ENCODE measurements around the gene TSPO2.
A peak's percentile ranks its signal among the peaks of the same experiment; 100 is the strongest.

TSPO2 gene

DNA sequence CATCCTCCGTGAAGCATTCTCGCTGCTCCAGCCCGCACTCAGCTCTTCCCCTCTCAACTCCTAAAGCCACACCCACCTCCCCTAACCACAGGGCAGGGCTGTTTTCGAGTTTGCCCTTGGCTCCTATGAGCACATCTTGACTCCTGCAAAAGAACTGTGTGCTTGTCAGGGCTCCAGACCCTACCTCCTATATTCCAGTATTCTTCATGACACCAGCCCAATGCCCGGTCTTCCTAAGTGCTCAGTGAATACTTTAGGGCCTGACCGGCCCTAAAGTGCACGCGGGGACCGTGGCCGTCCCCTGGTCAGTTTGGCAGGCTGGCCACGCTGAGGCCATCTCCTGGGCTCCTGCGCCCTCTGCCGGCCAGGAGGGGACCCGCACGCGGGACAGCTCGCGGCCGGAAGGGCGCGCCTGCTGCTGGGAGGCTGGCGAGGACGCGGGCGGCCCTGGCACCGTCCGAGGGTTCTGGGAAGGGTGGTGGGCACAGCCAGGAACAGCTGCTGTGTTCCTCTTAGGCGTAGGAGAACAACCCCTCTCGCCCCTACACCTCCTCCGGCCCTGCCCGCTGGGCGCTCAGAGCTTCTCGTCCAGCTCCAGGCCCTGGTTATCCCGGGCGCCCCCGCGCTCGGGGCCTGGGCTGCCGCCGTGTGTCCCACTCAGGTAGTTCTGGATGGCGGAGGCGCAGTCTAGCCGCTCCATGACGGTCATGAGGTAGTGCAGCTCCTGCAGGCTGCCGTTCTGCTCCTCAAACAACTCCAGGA lies 14.3 kb upstream of the TSPO2 start:
- peak; percentile 46 for DNase-seq (ENCODE audit: low read depth)

DNA sequence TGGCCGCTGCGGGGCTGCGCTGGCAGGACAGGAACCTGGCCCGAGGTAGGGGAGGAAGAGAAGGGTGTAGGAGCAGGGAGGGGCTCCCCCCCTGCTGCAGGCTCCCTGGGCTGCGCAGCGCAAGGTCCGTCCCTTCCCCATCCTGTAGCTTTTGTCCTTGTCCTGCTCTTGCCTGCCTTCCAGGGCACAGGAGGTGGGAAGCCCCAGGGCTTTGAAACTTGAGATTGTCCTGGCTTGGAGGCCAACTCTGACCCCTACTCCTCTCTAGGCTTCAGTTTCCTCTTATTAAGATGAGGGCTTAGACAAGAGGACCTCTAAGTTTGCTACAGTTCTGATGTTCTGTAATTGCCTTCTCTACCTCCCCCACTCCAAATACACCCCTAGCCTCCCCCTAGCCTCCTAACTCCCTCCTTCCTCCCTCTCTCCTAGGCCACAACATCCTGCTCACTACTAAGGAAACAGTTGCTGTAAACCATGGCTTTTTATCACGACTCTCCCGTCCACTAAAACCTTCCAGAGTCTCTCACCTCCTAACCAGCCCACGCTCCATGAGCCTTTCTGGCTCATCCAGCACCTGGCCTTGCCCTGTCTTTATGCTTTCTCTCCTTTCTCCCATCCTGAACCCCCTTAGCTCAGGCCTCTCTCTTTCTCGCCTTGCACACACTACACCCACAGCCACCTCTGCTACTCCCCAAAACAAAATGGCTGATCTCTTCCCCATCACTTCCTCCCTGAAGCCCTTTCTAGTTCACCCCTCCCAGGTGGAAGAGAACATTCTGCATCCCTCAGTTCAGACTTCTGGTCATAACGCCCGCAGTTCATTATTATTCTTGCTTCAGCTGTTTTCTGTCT lies 13.5 kb upstream of the TSPO2 start:
- DNase-seq (ENCODE audit: low read depth), result no peak

GRCh38 chr6:41032830-41033229 lies 9.4 kb upstream of the TSPO2 start:
- no peak for DNase-seq (ENCODE audit: low read depth)

DNA sequence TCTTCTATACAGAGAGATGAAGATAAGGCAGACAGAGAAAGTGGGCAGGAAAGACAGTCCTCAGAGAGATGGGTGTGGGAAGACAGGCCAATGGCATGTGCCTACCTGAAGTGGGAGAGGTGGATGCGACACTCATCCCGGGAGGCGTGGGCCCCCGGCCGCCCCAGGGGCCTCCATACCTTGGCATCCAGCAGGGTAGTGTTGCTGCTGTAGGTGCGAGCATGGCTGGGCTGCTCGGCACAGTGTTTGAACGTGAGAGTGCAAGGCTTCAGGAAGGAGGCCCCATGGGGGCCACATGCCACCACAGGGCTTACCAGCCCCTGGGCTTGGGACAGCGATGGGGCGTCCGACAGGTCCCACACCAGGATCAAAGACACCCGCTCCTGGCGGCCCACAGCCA lies 8.5 kb upstream of the TSPO2 start:
- no peak for DNase-seq (ENCODE audit: low read depth)

- no peak for DNase-seq (ENCODE audit: low read depth)
These were observed 6.1 kb upstream of the TSPO2 start for GRCh38 chr6:41036186-41036585.

DNA sequence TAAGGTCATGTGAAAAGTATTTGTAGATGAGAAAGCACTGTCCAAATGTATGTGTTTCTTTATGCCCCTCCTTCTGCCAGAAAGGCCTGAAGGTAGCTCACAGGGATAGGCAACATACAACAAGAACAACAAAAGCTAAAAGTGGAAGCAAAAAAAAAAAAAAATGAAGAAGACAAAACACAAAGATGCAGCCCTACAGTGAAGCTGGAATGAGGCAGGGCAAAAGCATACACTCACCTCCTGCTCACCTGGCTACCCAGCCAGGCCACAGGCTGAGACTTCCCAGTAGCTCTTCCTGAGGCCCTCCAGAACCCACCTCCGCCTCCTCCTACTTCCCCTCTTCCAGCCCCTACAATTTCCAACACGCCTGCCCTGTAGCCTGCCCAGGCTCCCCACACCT lies 5.7 kb upstream of the TSPO2 start:
- no peak for DNase-seq (ENCODE audit: low read depth)

DNA sequence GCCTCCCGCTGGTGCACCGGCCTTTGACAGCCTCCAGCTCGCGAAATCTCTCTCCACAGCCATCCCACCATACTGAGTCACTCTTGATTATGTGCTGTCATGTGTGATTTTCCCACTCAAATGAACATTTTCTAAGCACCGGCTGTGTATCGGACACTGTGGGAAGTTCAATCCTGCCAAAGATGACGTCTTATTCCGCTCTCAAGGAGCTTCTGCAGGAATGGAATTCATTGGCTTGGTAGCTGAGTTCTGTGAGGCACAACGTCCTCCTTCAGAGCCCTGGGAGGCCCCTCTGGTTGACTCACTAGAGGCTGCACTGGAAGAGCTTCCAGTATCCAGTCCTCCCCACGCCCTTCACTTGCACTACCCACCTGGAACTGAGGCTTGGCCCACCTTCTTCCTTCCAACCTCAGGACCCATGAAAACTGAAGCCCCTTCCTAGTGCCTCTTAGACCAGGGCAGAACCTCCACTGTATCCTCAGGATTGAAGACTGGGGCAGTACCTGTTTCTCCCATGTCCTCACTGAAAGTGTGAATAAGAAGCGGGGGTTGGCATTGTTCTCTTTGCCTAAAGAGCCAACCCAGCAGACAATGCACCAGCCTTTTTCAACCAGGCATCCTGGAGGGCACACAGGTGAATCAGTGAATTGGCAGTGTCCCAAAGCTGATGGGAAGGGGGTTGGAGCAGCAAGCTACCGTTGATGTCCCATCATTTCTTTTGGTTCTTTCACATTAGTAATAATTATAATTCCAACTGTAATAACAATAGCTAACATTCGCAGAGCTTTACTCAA lies 5.0 kb upstream of the TSPO2 start:
- DNase-seq (ENCODE audit: low read depth), result no peak

DNA sequence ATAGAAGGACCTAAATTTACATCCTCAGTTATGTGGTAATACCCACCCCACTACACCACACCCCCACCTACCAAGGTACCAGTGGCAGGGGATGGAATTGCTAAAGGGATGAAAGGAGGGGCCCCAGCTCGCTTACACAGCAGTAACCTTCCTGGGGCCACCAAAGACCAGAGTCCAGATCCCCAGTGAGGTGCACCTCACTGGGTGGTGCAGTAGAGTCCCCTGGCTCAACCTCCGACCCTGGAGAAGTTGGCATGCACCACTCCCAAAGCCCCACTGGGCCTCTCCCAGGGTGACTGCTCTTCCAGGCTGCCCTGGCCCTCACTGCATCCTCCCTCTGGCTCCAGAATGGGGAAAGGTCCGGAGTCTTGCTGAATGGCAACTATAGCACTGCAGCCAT lies 4.1 kb upstream of the TSPO2 start:
- no peak for DNase-seq (ENCODE audit: low read depth)

DNA sequence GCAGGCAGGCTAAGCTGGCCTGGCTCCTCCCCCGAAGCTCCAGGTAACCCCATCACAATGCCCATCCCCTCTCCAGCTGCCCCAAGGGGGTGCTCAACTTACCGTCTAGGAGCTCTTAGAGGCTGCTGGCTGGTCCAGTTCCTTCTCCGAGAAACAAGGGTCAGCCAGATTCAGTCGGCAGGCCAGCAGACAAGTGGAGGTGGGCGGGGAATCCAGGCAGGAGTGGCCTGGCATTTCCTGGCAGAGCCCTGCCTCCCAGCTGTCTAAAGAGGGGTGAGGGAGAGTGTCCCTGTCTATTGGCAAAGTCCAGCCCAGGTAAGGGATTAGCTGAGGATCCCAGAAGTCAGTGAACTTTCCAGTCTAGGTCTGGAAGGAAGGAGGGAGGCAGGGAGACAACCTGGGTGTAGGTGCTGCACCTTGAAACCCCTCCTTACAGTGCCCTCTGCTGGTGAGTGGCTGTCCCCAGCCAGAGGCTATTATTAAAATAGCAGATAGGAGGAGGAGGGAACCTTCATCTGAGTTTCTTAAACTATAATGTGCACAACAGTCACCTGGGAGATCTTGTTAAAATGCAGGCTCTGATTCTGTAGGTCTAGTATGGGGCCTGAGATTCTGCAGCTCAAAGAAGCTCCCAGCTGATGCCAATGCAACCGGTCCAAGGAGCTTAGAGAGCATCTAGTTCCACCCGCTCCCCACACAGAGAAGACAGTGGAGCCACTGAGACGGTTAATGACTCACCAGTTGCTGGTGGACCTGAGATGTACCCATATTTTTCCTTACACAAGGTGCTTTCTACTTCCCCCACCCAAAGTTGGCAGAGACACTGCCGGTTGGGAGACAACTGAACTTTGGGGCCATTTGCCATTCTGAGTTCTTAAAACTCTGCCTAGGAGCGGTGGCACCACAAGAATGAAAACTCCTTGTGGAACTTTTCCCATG lies 2.9 kb upstream of the TSPO2 start, which contains the start of gene UNC5CL:
Gene UNC5CL (minus strand): TSS at position 162 of the 939 bp plus-strand sequence. CDS start 4,147 bp downstream, outside the sequence.
- DNase-seq (ENCODE audit: low read depth), result no peak

GRCh38 chr6:41040101-41040939 lies 1.9 kb upstream of the TSPO2 start:
- no peak for DNase-seq (ENCODE audit: low read depth)

GRCh38 chr6:41040940-41041536 lies 1.2 kb upstream of the TSPO2 start:
- DNase-seq (ENCODE audit: low read depth), result no peak

DNA sequence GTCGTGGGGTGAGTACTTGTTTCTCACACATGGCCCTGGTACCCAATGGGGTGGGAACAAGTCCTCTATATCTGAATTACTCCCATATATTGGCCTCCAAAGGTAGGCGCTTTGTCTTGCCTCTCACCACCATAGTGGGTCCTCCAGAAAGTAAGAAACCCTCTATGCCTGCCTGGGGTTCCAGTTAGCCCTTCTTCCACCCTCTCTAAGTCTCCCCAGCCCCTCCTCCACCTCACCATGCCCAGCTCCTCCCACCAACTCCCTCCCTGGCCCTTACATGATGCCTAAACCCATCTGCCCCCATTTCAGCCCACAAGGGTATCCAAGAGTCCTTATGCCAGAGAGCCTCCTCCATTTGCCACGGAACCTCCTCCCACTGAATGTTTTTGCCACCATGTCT lies 884 bp downstream of the TSPO2 start:
- no peak for DNase-seq (ENCODE audit: low read depth)

GRCh38 chr6:41045664-41046063 lies 3.4 kb downstream of the TSPO2 start:
- no peak for DNase-seq (ENCODE audit: low read depth)

GRCh38 chr6:41046084-41046483 lies 3.8 kb downstream of the TSPO2 start:
- DNase-seq (ENCODE audit: low read depth), result no peak

- DNase-seq (ENCODE audit: low read depth), result no peak
These were observed 5.0 kb downstream of the TSPO2 start for GRCh38 chr6:41047306-41047705.

- no peak for DNase-seq (ENCODE audit: low read depth)
These were observed 5.8 kb downstream of the TSPO2 start for GRCh38 chr6:41047745-41048732.

DNA sequence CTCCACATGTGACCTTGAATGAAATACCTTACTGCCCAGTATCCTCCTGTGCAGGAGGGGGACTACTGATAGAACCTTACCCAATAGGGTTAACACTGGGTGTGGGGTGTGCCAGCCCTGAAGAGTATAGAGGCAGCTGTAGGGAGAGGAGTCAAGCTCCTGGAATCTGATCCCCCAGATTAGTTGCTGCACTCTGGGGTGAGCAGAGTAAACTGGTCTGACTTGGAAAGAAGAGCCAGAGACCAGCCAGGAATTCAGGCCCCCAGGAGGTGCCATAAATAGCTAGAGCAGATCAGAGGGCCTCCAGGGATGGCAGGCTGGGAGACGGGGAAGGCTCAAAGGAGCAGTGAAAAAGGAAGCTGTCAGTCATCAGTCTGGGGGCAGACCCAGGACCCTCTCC lies 7.3 kb downstream of the TSPO2 start:
- no peak for DNase-seq (ENCODE audit: low read depth)

GRCh38 chr6:41049955-41050354 lies 7.7 kb downstream of the TSPO2 start:
- DNase-seq (ENCODE audit: low read depth), result no peak

- no peak for DNase-seq (ENCODE audit: low read depth)
These were observed 8.3 kb downstream of the TSPO2 start for GRCh38 chr6:41050536-41050935.
